Gastrocnemius medialis (tissue), 4 donors: ENCODE data around the gene POU4F2.

Experiments
- CTCF ChIP-seq, 5 experiments: fragments of 450-650 bp in 3 of 5; fragments of 200-600 bp in 2 of 5; sonication (generic) in 2 of 5; IDR thresholded peaks in 4 of 5; conservative IDR thresholded peaks in 1 of 5; 1 replicate in 4 of 5; 2 replicates in 1 of 5; pipeline ENCODE4 v1.5.1; 2016 to 2019; ENCODE audit warnings: antibody characterized with exemption in 5 of 5, mild to moderate bottlenecking in 3 of 5, moderate library complexity in 3 of 5
- POLR2A ChIP-seq, 2 donors: fragments of 450-650 bp; IDR thresholded peaks; one replicate each; pipeline ENCODE4 v1.6.1; 2017; ENCODE audit warnings: antibody characterized with exemption in 2 of 2, mild to moderate bottlenecking in 2 of 2, moderate library complexity in 2 of 2

DNA sequence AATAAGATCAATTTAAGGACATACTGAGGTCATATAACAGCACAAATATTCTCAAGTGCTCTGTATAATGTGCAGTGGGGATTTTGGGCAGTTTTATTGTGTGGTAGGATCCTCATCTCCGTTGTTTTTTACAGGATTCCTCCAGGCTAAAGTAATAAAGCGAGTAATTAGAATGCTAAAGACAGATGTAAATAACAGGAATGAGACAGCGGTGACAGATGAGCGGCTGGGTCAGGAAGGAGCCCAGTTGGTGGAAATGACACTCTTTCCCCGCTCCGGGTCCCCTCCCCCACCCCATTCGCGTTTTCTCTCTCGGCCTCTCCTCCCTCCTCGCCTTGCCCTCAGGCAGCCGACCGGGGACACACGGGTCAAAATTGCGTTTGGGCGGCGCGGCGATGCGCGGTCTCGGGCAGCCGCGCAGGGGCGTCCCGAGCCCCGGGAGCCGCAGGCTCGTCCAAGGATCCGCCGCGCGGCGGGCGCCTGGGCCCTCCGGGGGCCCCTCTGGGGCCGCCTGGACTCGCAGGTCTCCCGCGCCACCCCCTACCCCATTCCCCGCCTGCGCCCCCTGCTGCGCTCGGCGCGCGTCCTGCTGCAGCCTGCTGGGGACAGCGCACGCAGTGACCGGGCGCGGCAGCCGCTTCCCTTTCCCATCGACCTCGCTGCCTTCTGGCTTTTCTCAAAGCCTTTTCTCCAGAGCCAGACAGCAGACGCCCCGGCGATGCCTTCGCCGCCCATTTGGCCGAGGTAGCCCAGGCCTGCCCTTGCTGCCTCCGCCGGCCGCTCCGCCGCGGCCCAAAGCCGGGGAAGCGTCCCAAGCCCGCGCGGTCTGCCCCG, 16.2 kb downstream of the POU4F2 start:
- TF ChIP-seq CTCF (IDR thresholded peaks at IDR 0.05 in 4 of 5, conservative IDR thresholded peaks at IDR 0.05 in 1 of 5) = no peak
- TF ChIP-seq POLR2A (IDR thresholded peaks at IDR 0.05) = no peak
